ENCODE measurements around the gene GATB. TPM values are rescaled to one million over a fixed set of nuclear protein-coding genes. Genes with fewer than 3 reads are reported as not detected.

Gene GATB
- total and polyA plus RNA-seq, 2 of the 4 experiments (the other 2 are of a cell fraction), result 18.7 to 20.3 TPM

- CTCF ChIA-PET, result interaction anchor here (1.6 kb wide), 1 partner anchor 574 kb away, joined by 3 read pairs; no protein-coding TSS in a partner anchor
- Histone ChIP-seq H3K4me3 (ENCODE audit: insufficient read depth, low read depth, low read length) (no peak overlapping the region), H3K4ac (ENCODE audit: low read depth, low read length) (no peak overlapping the region), H3K9ac (ENCODE audit: low read depth, low read length) (no peak overlapping the region), H3K4me1 (ENCODE audit: control insufficient read depth, insufficient read depth, low read length) (peaks cover 37% of the 10 kb centered on the region), H4K20me1 (ENCODE audit: insufficient read depth, low read length) (no peaks in the 10 kb centered on the region), H2BK120ac (ENCODE audit: low read depth, low read length) (peak overlapping the region; percentile 4; the same call in 1 of the 2 replicates), H2BK5ac (ENCODE audit: low read depth, low read length, poor library complexity, severe bottlenecking) (no peak overlapping the region), H3K14ac (replicated peaks; ENCODE audit: low read depth, low read length) (no peak overlapping the region; the same call in 1 of the 2 replicates), H3K18ac (ENCODE audit: low read depth, low read length) (no peak overlapping the region), H2BK20ac (ENCODE audit: low read depth, low read length) (no peak overlapping the region), H3K56ac (ENCODE audit: extremely low read depth, insufficient read depth, low read length) (no peak overlapping the region), H4K91ac (ENCODE audit: insufficient read depth, low read depth, low read length) (no peak overlapping the region), H3K9me3 (ENCODE audit: control insufficient read depth, insufficient read depth, low read length) (no peaks in the 10 kb centered on the region), H2AFZ (replicated peaks; ENCODE audit: low read length, poor library complexity) (peak overlapping the region; percentile 33), H3K4me2 (ENCODE audit: low read depth, low read length) (no peak overlapping the region), H3K23ac (ENCODE audit: low read depth, low read length) (peak overlapping the region; percentile 20; the same call in 1 of the 2 replicates), H2BK15ac (ENCODE audit: low read depth, low read length) (no peak overlapping the region; the same call in 2 of the 3 replicates), H2AK5ac (ENCODE audit: low read depth, low read length) (peak overlapping the region; percentile 40), H3K36me3 (ENCODE audit: control insufficient read depth, insufficient read depth, low read length) (no peaks in the 10 kb centered on the region), H3K27me3 (ENCODE audit: control insufficient read depth, insufficient read depth, low read length) (no peaks in the 10 kb centered on the region), H2AK9ac (replicated peaks; ENCODE audit: low read depth, low read length, poor library complexity) (no peak overlapping the region), H3K79me1 (ENCODE audit: low read depth in 1 of 2, low read length in 2 of 2) (no peaks in the 10 kb centered on the region), H3K9me1 (ENCODE audit: insufficient read depth, low read length) (peaks cover 12% of the 10 kb centered on the region), H4K8ac (ENCODE audit: low read depth in 2 of 2, low read length in 2 of 2) (no peak overlapping the region; a peak in 1 of 4 replicates), H4K5ac (ENCODE audit: low read depth, low read length) (no peak overlapping the region), H3K27ac (ENCODE audit: insufficient read depth, low read length) (no peak overlapping the region)
- intact Hi-C loops (cut with micrococcal nuclease) (loop anchor here (5.0 kb wide), 2 partner anchors 55 to 70 kb away; partner anchors contain the start of gene GATB), dilution Hi-C loops (cut with HindIII; ENCODE audit: low sequenced_read_pairs, unreplicated experiment) (no loop called here), in situ Hi-C loops (cut with MboI; ENCODE audit: low sequenced_read_pairs) (no loop called here)
- TF ChIP-seq RAD21 (IDR thresholded peaks at IDR 0.05; ENCODE audit: low read length), result no peak
- ATAC-seq (ENCODE audit: low read depth) (peak; percentile 18; the same call in 1 of the 2 replicates), DNase-seq (peak; percentile 37)
- 94% methylated on average over 5 of the region's 14 CpGs; no CpG with 5 or more reads in 1 of the 2 experiments for WGBS, 2 experiments (ENCODE audit: extremely low coverage in 2 of 2, insufficient read length in 1 of 2)
- no TSS peak for BruUV-seq (replicated peaks)
- POLR2A ChIA-PET (ENCODE audit: unreplicated experiment), result no interaction called here
These were observed 69.0 kb downstream of the GATB start for GRCh38 chr4:151691639-151692442.

Measured in IMR-90 (cell line).